HUES48 (cell line): ENCODE data around the gene OSBPL7.

ENCODE experiments used
- H3K27ac ChIP-seq: one replicate; pipeline ENCODE4 v1.7.0; 2013; ENCODE audit warnings: low read depth, low read length, inconsistent platforms
- H3K27me3 ChIP-seq: 2 replicates; pipeline ENCODE4 v1.6.1; 2013; ENCODE audit warnings: mild to moderate bottlenecking, low read length; ENCODE audit not compliant: control insufficient read depth, insufficient read depth
- H3K36me3 ChIP-seq: 2 replicates; pipeline ENCODE4 v1.6.1; 2013; ENCODE audit warnings: low read length; ENCODE audit not compliant: control insufficient read depth, insufficient read depth
- H3K4me1 ChIP-seq: 2 replicates; pipeline ENCODE4 v1.6.1; 2013; ENCODE audit warnings: mild to moderate bottlenecking, low read length; ENCODE audit not compliant: control insufficient read depth, insufficient read depth
- H3K4me3 ChIP-seq: 2 replicates; pipeline ENCODE4 v1.5.1; 2013; ENCODE audit warnings: mild to moderate bottlenecking, low read depth, low read length
- H3K9ac ChIP-seq: 2 replicates; pipeline ENCODE4 v1.6.1; 2013; ENCODE audit warnings: mild to moderate bottlenecking, low read depth, low read length, moderate library complexity
- H3K9me3 ChIP-seq: 2 replicates; pipeline ENCODE4 v1.6.1; 2013; ENCODE audit warnings: low read length; ENCODE audit not compliant: control insufficient read depth, insufficient read depth

The OSBPL7 gene

GRCh38 chr17:47821424-47822391 is at the start of gene OSBPL7:
Gene OSBPL7, minus strand, starts transcription at chr17:47821794. Its CDS starts 1,516 bp downstream, at chr17:47820278.
- no peaks in the 10 kb centered on the region for H3K27me3 ChIP-seq
- peaks cover 27% of the 10 kb centered on the region for H3K36me3 ChIP-seq
- H3K4me3 ChIP-seq = peak within 1 kb of the TSS; percentile 93
- H3K9ac ChIP-seq = peak within 1 kb of the TSS; percentile 36; the same call in 1 of the 2 replicates
- peak within 1 kb of the TSS; percentile 59 for H3K27ac ChIP-seq
- peaks cover 7% of the 10 kb centered on the region for H3K4me1 ChIP-seq
- H3K9me3 ChIP-seq = no peaks in the 10 kb centered on the region

- Histone ChIP-seq H3K4me3 (no peak overlapping the region), H3K27me3 (peaks cover 75% of the 10 kb centered on the region), H3K36me3 (no peaks in the 10 kb centered on the region), H3K4me1 (peaks cover 38% of the 10 kb centered on the region), H3K9ac (no peak overlapping the region), H3K27ac (no peak overlapping the region), H3K9me3 (no peaks in the 10 kb centered on the region)
These were observed 49.5 kb upstream of the OSBPL7 start for GRCh38 chr17:47871048-47871447.

GRCh38 chr17:47870056-47870455 is 48.5 kb upstream of the OSBPL7 start:
- Histone ChIP-seq H3K4me3 (no peak overlapping the region), H3K9me3 (no peaks in the 10 kb centered on the region), H3K4me1 (peaks cover 30% of the 10 kb centered on the region), H3K27me3 (peaks cover 73% of the 10 kb centered on the region), H3K9ac (no peak overlapping the region), H3K36me3 (no peaks in the 10 kb centered on the region), H3K27ac (no peak overlapping the region)

- Histone ChIP-seq H3K27me3 (peaks cover 71% of the 10 kb centered on the region), H3K27ac (no peak overlapping the region), H3K9me3 (no peaks in the 10 kb centered on the region), H3K4me3 (no peak overlapping the region), H3K9ac (no peak overlapping the region), H3K36me3 (no peaks in the 10 kb centered on the region), H3K4me1 (peaks cover 25% of the 10 kb centered on the region)
These were observed 47.5 kb upstream of the OSBPL7 start for GRCh38 chr17:47869114-47869513.

- Histone ChIP-seq H3K27me3 (peaks cover 63% of the 10 kb centered on the region), H3K36me3 (no peaks in the 10 kb centered on the region), H3K9ac (no peak overlapping the region), H3K4me1 (peaks cover 16% of the 10 kb centered on the region), H3K9me3 (no peaks in the 10 kb centered on the region), H3K4me3 (no peak overlapping the region), H3K27ac (no peak overlapping the region)
These were observed 46.4 kb upstream of the OSBPL7 start for GRCh38 chr17:47867813-47868533.

GRCh38 chr17:47866941-47867340 is 45.3 kb upstream of the OSBPL7 start:
- peaks cover 16% of the 10 kb centered on the region for H3K4me1 ChIP-seq
- H3K27ac ChIP-seq = no peak overlapping the region
- no peak overlapping the region for H3K4me3 ChIP-seq
- H3K36me3 ChIP-seq = no peaks in the 10 kb centered on the region
- H3K27me3 ChIP-seq = peaks cover 57% of the 10 kb centered on the region
- H3K9ac ChIP-seq = no peak overlapping the region
- no peaks in the 10 kb centered on the region for H3K9me3 ChIP-seq

GRCh38 chr17:47864791-47865216 is 43.2 kb upstream of the OSBPL7 start:
- Histone ChIP-seq H3K36me3 (no peaks in the 10 kb centered on the region), H3K27me3 (peaks cover 37% of the 10 kb centered on the region), H3K4me3 (no peak overlapping the region), H3K4me1 (peaks cover 7% of the 10 kb centered on the region; the same call in 1 of the 2 replicates), H3K9ac (no peak overlapping the region), H3K9me3 (no peaks in the 10 kb centered on the region), H3K27ac (no peak overlapping the region)

- Histone ChIP-seq H3K9ac (no peak overlapping the region), H3K27ac (no peak overlapping the region)
These were observed 41.2 kb upstream of the OSBPL7 start for GRCh38 chr17:47862621-47863440.

GRCh38 chr17:47860386-47860785 is 38.8 kb upstream of the OSBPL7 start:
- H3K4me1 ChIP-seq = peaks cover 3% of the 10 kb centered on the region; the same call in 1 of the 2 replicates
- peaks cover 34% of the 10 kb centered on the region for H3K27me3 ChIP-seq
- H3K9ac ChIP-seq = no peak overlapping the region
- no peak overlapping the region for H3K4me3 ChIP-seq
- no peaks in the 10 kb centered on the region for H3K9me3 ChIP-seq
- no peaks in the 10 kb centered on the region for H3K36me3 ChIP-seq
- H3K27ac ChIP-seq = no peak overlapping the region

More at GRCh38 chr17:47862621-47863440, 41.2 kb upstream of the OSBPL7 start:
- Histone ChIP-seq H3K4me3 (no peak overlapping the region), H3K4me1 (peaks cover 3% of the 10 kb centered on the region; the same call in 1 of the 2 replicates), H3K9me3 (no peaks in the 10 kb centered on the region), H3K36me3 (no peaks in the 10 kb centered on the region), H3K27me3 (peaks cover 25% of the 10 kb centered on the region)
